ENCODE measurements around the gene ADAM15. TPM values are rescaled to one million over a fixed set of nuclear protein-coding genes. Genes with fewer than 3 reads are reported as not detected.

Gene ADAM15
- total and polyA plus RNA-seq, 2 of the 8 experiments (the other 6 are each of a cell fraction or from before 2014, with no cell fraction given), result 32.9 to 37.6 TPM

DNA sequence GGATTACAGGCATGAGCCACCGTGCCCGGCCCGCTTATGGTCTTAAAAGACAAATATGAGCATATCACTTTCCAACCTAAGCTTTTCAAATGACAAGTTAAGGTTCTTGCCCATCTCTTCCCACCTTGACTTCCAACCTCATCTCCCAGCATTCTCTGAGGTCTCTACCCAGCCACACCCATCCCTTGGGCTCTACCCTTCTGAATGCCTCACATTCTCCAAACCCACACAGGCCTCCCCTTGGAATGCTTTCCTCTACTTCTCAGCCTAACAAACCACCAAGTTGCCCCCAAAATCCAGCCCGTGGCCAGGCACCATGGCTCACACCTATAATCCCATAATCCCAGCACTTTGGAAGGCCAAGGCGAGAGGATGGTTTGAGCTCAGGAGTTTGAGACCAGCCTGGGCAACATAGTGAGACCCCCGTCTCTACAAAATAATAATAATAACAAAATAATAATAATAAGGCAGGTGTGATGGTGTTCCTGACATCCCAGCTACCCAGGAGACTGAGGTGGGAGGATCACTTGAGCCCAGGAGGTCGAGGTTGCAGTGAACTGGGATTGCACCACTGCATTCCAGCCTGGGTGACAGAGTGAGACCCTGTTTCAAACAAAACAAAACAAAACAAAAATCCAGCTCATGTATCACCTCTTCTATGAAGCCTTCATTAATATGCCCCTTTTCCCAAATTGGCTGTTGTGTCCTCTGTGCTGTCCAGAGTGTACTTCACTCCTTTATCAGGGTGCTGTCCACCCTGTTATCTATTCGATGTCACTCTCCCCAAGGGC, 28.8 kb upstream of the ADAM15 start:
- Histone ChIP-seq H2BK12ac (ENCODE audit: low read depth, low read length) (no peak overlapping the region), H3K9me3 (ENCODE audit: insufficient read depth in 2 of 2, low read depth in 1 of 2, low read length in 1 of 2) (no peaks in the 10 kb centered on the region), H3K23me2 (ENCODE audit: low read depth, low read length) (no peaks in the 10 kb centered on the region), H3K4ac (replicated peaks; ENCODE audit: insufficient read length, low read depth, low read length) (no peak overlapping the region), H4K8ac (ENCODE audit: extremely low read depth, insufficient read depth, low read length) (no peak overlapping the region), H2BK20ac (ENCODE audit: low read length) (no peak overlapping the region), H2BK5ac (ENCODE audit: low read depth, low read length) (no peak overlapping the region), H3K36me3 (ENCODE audit: control insufficient read depth in 2 of 4, insufficient read depth in 4 of 4, low read length in 3 of 4) (no peaks in the 10 kb centered on the region), H3K14ac (ENCODE audit: insufficient read length) (no peak overlapping the region), H2AFZ (ENCODE audit: low read length) (no peak overlapping the region), H4K20me1 (replicated peaks in 1 of 2; ENCODE audit: control insufficient read depth in 1 of 2, insufficient read depth in 2 of 2, low read length in 2 of 2) (no peaks in the 10 kb centered on the region), H3K4me3 (ENCODE audit: extremely low read depth in 1 of 4, insufficient read depth in 2 of 4, low read depth in 3 of 4, low read length in 4 of 4) (no peak overlapping the region), H3K4me1 (replicated peaks in 1 of 4; ENCODE audit: control insufficient read depth in 3 of 4, insufficient read depth in 4 of 4, low read length in 3 of 4) (peaks cover 0 to 8% (median 3%) of the 10 kb centered on the region in 4 experiments; a peak in 4 of 7 replicates), H4K91ac (replicated peaks; ENCODE audit: insufficient read length, low read length) (no peak overlapping the region), H3K56ac (replicated peaks; ENCODE audit: insufficient read length, low read depth, low read length) (no peak overlapping the region), H3K27me3 (replicated peaks in 1 of 4; ENCODE audit: control insufficient read depth in 3 of 4, extremely low read depth in 1 of 4, insufficient read depth in 3 of 4, low read length in 3 of 4) (peaks cover 0 to 3% (median under 1%) of the 10 kb centered on the region in 4 experiments; a peak in 1 of 7 replicates), H2BK120ac (replicated peaks; ENCODE audit: low read depth, low read length) (no peak overlapping the region), H4K5ac (ENCODE audit: insufficient read length, low read depth, low read length) (no peak overlapping the region), H3K9ac (replicated peaks in 1 of 4; ENCODE audit: extremely low read depth in 1 of 4, low read depth in 3 of 4, low read length in 3 of 4) (no peak overlapping the region), H2BK15ac (ENCODE audit: low read length) (no peak overlapping the region), H3K23ac (ENCODE audit: insufficient read length) (no peak overlapping the region), H3K27ac (ENCODE audit: low read depth, low read length) (no peak overlapping the region), H3K79me2 (ENCODE audit: control insufficient read depth in 1 of 2, insufficient read depth in 2 of 2, low read length in 2 of 2) (no peaks in the 10 kb centered on the region), H3K18ac (ENCODE audit: extremely low read depth, low read length) (no peak overlapping the region), H3K4me2 (ENCODE audit: insufficient read depth in 1 of 2, low read depth in 2 of 2, low read length in 2 of 2) (no peak overlapping the region), H2AK5ac (ENCODE audit: low read depth, low read length) (no peak overlapping the region), H3K79me1 (ENCODE audit: low read depth, low read length) (no peaks in the 10 kb centered on the region)
- TF ChIP-seq TCF12 (IDR thresholded peaks at IDR 0.05; ENCODE audit: low read depth, low read length), result no peak
- 95% methylated on average over 8 of the region's 8 CpGs; no CpG with 5 or more reads in 1 of the 2 experiments for WGBS, 2 experiments (ENCODE audit: extremely low coverage in 1 of 2, insufficient coverage in 1 of 2, insufficient read length in 1 of 2, insufficient replicate concordance in 2 of 2, low coverage in 1 of 2, low lambda C conversion rate in 2 of 2, missing lambda C conversion rate in 1 of 2)
- ChIA-PET CTCF (ENCODE audit: partially characterized antibody) (interaction anchor here (1.1 to 18.6 kb wide), 8 partner anchors 9 to 145 kb away, joined by 3 to 354 read pairs (median 8); partner anchors contain the start of genes ADAM15, EFNA4, LENEP and ZBTB7B), POLR2A (ENCODE audit: partially characterized antibody) (interaction anchor here (0.8 to 14.8 kb wide), 7 partner anchors 8 to 61 kb away, joined by 3 to 120 read pairs (median 4); partner anchors contain the start of genes CKS1B, DCST1, DCST2 and SHC1)
- DNase-seq (ENCODE audit: low read depth in 1 of 2, low spot score in 2 of 2) (no peak), FAIRE-seq (no peak)

Measured in H1 (cell line).